Keratinocyte (primary cell): Measurements from ENCODE around the gene PDE11A. TPM values are rescaled to one million over a fixed set of nuclear protein-coding genes. Genes with fewer than 3 reads are reported as not detected.

ENCODE experiments used
- DNase-seq: peaks from one replicate; pipeline ENCODE4 v3.0.0-alpha.2; 2011; ENCODE audit warnings: low read depth, missing footprints, low spot score
- FAIRE-seq: peaks from 2 replicates; lab custom pipeline; 2011; peaks lifted over from hg19 to GRCh38; lab: Jason Lieb, UNC
- H2AFZ ChIP-seq: 2 replicates; pipeline ENCODE4 v1.6.0; 2012; ENCODE audit warnings: low read length, control low read depth, inconsistent platforms; ENCODE audit not compliant: control insufficient read depth
- H3K27ac ChIP-seq: 2 replicates; pipeline ENCODE4 v1.5.1; 2011; ENCODE audit warnings: low read length; ENCODE audit not compliant: control insufficient read depth, insufficient read depth
- H3K27me3 ChIP-seq: 3 replicates; pipeline ENCODE4 v1.6.0; 2011; ENCODE audit warnings: low read length; ENCODE audit not compliant: control insufficient read depth, insufficient read depth; ENCODE audit errors: extremely low read depth
- H3K36me3 ChIP-seq, 2 experiments: 2 replicates in 1 of 2; 3 replicates in 1 of 2; pipeline ENCODE4 v1.5.1; 2011; ENCODE audit warnings: low read length in 2 of 2, mild to moderate bottlenecking in 1 of 2; ENCODE audit not compliant: control insufficient read depth in 2 of 2, insufficient read depth in 2 of 2; ENCODE audit errors: extremely low read depth in 1 of 2
- H3K4me1 ChIP-seq: 3 replicates; pipeline ENCODE4 v1.5.1; 2011; ENCODE audit warnings: low read length; ENCODE audit not compliant: control insufficient read depth, insufficient read depth; ENCODE audit errors: extremely low read depth
- H3K4me2 ChIP-seq: 3 replicates; pipeline ENCODE4 v1.6.0; 2011; ENCODE audit warnings: low read depth, low read length; ENCODE audit not compliant: control insufficient read depth, insufficient read depth; ENCODE audit errors: extremely low read depth
- H3K4me3 ChIP-seq, 3 experiments: fragments of 200-600 bp in 1 of 3; sonication (generic) in 1 of 3; 2 replicates in 2 of 3; 3 replicates in 1 of 3; pipeline ENCODE4 v1.5.1; 2011 to 2016; ENCODE audit warnings: low read length in 3 of 3, mild to moderate bottlenecking in 3 of 3, control low read depth in 2 of 3, inconsistent platforms in 1 of 3, low read depth in 1 of 3, mixed read lengths in 1 of 3, mixed run types in 1 of 3, moderate library complexity in 1 of 3; ENCODE audit not compliant: control insufficient read depth in 2 of 3, insufficient read depth in 2 of 3; ENCODE audit errors: extremely low read depth in 1 of 3
- H3K79me2 ChIP-seq: 2 replicates; pipeline ENCODE4 v1.6.0; 2012; ENCODE audit warnings: low read length; ENCODE audit not compliant: control insufficient read depth, insufficient read depth
- H3K9ac ChIP-seq: 3 replicates; pipeline ENCODE4 v1.6.0; 2011; ENCODE audit warnings: low read length; ENCODE audit not compliant: control insufficient read depth, insufficient read depth; ENCODE audit errors: extremely low read depth
- H3K9me1 ChIP-seq: 3 replicates; pipeline ENCODE4 v1.6.0; 2011; ENCODE audit warnings: low read length; ENCODE audit not compliant: control insufficient read depth, insufficient read depth; ENCODE audit errors: extremely low read depth
- H3K9me3 ChIP-seq: 2 replicates; pipeline ENCODE4 v1.5.1; 2012; ENCODE audit warnings: low read depth, low read length; ENCODE audit not compliant: control insufficient read depth
- H4K20me1 ChIP-seq: 3 replicates; pipeline ENCODE4 v1.6.0; 2011; ENCODE audit warnings: low read length; ENCODE audit not compliant: control insufficient read depth, insufficient read depth; ENCODE audit errors: extremely low read depth
- CTCF ChIP-seq, 3 experiments: IDR thresholded peaks in 1 of 3; conservative IDR thresholded peaks in 1 of 3; optimal IDR thresholded peaks in 1 of 3; 2 replicates in 2 of 3; 3 replicates in 1 of 3; pipeline versions ENCODE3 to v1.5.1; 2011; ENCODE audit warnings: low read length in 3 of 3, mild to moderate bottlenecking in 3 of 3, moderate library complexity in 2 of 3, control low read depth in 1 of 3, inconsistent platforms in 1 of 3; ENCODE audit not compliant: insufficient read depth in 2 of 3; ENCODE audit errors: extremely low read depth in 1 of 3
- EZH2 ChIP-seq: IDR thresholded peaks from one replicate; pipeline ENCODE4 v1.6.1; 2012; ENCODE audit warnings: inconsistent platforms, mild to moderate bottlenecking, low read length, moderate library complexity
- dilution Hi-C: fragments of 300-500 bp; cut with MboI; formaldehyde crosslinking; loops from one replicate; pipeline ENCODE4 v1.7.0; 2020; ENCODE audit warnings: low sequenced_read_pairs; ENCODE audit not compliant: extremely low pct_ligation_motif_present
- polyA plus RNA-seq, 5 experiments: library from polyadenylated mRNA; depleted of rRNA in 3 of 5; stranded (reverse) in 3 of 5; stranded (forward) in 1 of 5; unstranded in 1 of 5; fragments of >200 nt; gene quantifications; 1 replicate in 1 of 5; 2 replicates in 3 of 5; 3 replicates in 1 of 5; pipeline versions ENCODE4 v1.2.1 to v1.2.3, GENCODE V29; 2011 to 2012; ENCODE audit warnings: missing spikeins in 2 of 5, low read depth in 1 of 5, low replicate concordance in 1 of 5

Gene PDE11A
- polyA plus RNA-seq, 1 donor (not counting 4 experiments of a cell fraction or from before 2014, with no cell fraction given) = 0.01 TPM

- H4K20me1 ChIP-seq = no peaks in the 10 kb centered on the region
- dilution Hi-C loops = no loop called here
- H3K27ac ChIP-seq = no peak overlapping the region
- H3K9me3 ChIP-seq = no peaks in the 10 kb centered on the region
- TF ChIP-seq EZH2 (no peak), CTCF (optimal IDR thresholded peaks at IDR 0.05 in 1 of 3, IDR thresholded peaks at IDR 0.05 in 1 of 3, conservative IDR thresholded peaks at IDR 0.05 in 1 of 3; ENCODE audit: extremely low read depth in 1 of 3, insufficient read depth in 2 of 3, low read length in 3 of 3) (no peak)
- no peak for DNase-seq
- no peak overlapping the region for H3K9ac ChIP-seq
- no peak for FAIRE-seq
- no peak overlapping the region for H3K4me3 ChIP-seq
- no peak overlapping the region for H2AFZ ChIP-seq
- no peaks in the 10 kb centered on the region for H3K4me1 ChIP-seq
- H3K79me2 ChIP-seq = no peaks in the 10 kb centered on the region
- H3K27me3 ChIP-seq = peaks cover under 1% of the 10 kb centered on the region
- no peak overlapping the region for H3K4me2 ChIP-seq
- H3K9me1 ChIP-seq = no peaks in the 10 kb centered on the region
- no peaks in the 10 kb centered on the region for H3K36me3 ChIP-seq
These were observed 325.2 kb downstream of the PDE11A start for GRCh38 chr2:177747384-177747783.

GRCh38 chr2:177746358-177746757, 326.2 kb downstream of the PDE11A start:
- no peaks in the 10 kb centered on the region for H4K20me1 ChIP-seq
- FAIRE-seq (no peak), DNase-seq (no peak)
- H3K27me3 ChIP-seq = peaks cover 5% of the 10 kb centered on the region
- no peaks in the 10 kb centered on the region for H3K36me3 ChIP-seq
- no peaks in the 10 kb centered on the region for H3K4me1 ChIP-seq
- dilution Hi-C loops = no loop called here
- no peak overlapping the region for H3K27ac ChIP-seq
- no peaks in the 10 kb centered on the region for H3K9me1 ChIP-seq
- no peak overlapping the region for H3K4me3 ChIP-seq
- H3K79me2 ChIP-seq = no peaks in the 10 kb centered on the region
- H3K9ac ChIP-seq = no peak overlapping the region
- no peak for TF ChIP-seq EZH2
- TF ChIP-seq CTCF (optimal IDR thresholded peaks at IDR 0.05 in 1 of 3, IDR thresholded peaks at IDR 0.05 in 1 of 3, conservative IDR thresholded peaks at IDR 0.05 in 1 of 3; ENCODE audit: extremely low read depth in 1 of 3, insufficient read depth in 2 of 3, low read length in 3 of 3) = no peak
- H3K9me3 ChIP-seq = no peaks in the 10 kb centered on the region
- H3K4me2 ChIP-seq = no peak overlapping the region
- no peak overlapping the region for H2AFZ ChIP-seq
